Measurements from ENCODE around the gene TPM4. TPM values are rescaled to one million over a fixed set of nuclear protein-coding genes. Genes with fewer than 3 reads are reported as not detected.

The TPM4 gene
- polyA plus RNA-seq, 4 donors, result 135 to 238 (median 159) TPM

DNA sequence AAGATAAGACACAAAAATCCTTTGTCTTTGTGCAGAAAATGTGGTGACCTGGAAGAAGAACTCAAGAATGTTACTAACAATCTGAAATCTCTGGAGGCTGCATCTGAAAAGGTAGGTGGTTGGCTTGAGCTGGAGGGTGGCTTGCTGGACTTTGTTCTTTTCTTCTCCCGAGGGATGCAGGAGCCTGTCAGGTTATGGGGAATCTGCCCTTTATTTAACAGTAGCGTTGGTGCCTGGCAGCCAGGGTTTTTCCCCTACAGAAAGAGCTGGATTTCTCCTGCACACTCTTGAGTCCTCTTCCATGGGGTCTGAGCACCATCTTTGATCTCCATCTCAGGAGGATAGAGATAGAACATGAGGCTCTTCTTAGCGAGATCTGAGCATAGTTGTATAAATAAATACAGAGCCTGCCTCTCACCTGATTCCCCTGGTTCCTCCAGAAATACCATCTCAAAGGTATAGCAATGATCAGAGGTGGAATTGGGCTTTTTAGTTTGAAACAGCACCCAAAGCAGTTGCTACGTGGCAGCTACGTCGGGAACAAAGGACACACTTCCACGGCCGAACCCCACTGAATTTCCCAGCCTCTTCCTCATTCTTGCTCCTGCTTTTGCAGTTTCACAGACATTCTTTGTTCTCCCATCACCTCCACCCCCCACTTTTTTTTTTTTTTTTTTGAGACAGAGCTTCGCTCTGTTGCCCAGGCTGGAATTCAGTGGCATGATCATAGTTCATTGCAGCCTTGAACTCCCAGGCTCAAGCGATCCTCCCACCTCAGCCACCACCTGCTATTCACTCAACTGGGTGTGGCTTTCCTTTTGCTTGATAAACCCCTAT is 12.9 kb downstream of the TPM4 start:
- Histone ChIP-seq H3K4me3 (ENCODE audit: low read depth in 1 of 3, low read length in 3 of 3) (no peak overlapping the region), H3K4me1 (ENCODE audit: control insufficient read depth in 3 of 3, insufficient read depth in 2 of 3, low read depth in 1 of 3, low read length in 2 of 3) (peaks cover 0 to 30% (median 2%) of the 10 kb centered on the region in 3 donors), H3K27me3 (ENCODE audit: control insufficient read depth in 3 of 3, insufficient read depth in 3 of 3, low read length in 3 of 3) (no peaks in the 10 kb centered on the region), H3K9me3 (ENCODE audit: control insufficient read depth in 2 of 2, insufficient read depth in 1 of 2, low read depth in 1 of 2, low read length in 1 of 2) (no peaks in the 10 kb centered on the region), H3K27ac (ENCODE audit: low read depth in 1 of 3, low read length in 2 of 3) (peak overlapping the region; percentile 42 to 92 (median 78)), H3K36me3 (ENCODE audit: control insufficient read depth in 3 of 3, insufficient read depth in 2 of 3, low read depth in 1 of 3, low read length in 3 of 3) (peaks cover 17 to 98% (median 26%) of the 10 kb centered on the region in 3 donors)
- DNase-seq (peak; percentile 67 to 85), FAIRE-seq (no peak)
- WGBS, 3 donors, result 23 to 53% (median 35%) methylated on average over 10 of the region's 10 CpGs

DNA sequence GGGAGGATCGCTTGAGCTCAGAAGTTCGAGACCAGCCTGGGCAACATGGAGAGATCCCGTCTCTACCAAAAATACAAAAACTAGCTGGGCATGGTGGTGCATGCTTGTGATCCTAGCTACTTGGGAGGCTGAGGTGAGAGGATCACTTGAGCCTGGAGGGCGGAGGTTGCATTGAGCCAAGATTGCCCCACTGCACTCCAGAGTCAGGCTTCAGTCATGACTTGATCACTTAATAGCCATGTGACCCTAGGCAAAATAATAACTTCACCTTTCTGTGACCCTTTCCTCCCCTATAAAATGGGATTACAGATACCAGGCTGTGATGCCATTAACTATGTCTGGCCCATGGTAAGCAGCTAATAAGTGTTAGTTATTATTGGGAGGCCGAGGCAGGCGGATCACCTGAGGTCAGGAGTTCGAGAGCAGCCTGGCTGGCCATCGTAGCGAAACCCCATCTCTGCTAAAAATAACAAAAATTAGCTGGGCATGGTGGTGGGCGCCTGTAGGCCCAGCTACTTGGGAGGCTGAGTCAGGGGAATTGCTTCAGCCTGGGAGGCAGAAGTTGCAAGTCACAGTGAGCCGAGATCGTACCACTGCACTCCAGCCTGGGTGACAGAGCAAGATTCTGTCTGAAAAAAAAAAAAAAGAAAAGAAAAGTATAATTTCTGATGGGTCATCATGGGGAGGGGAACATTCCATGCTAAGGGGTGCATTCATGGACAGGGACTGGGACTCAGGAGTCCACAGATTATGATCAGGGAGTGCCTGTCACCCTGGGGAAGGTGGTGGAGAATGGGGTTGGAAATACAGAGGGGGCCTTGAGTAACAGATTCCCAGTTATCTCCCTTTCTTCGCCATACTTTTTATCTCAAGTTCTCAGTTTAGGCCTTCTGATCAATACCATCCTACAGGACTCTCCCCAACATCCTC is 15.5 kb downstream of the TPM4 start:
- no peak for DNase-seq
- WGBS, 3 donors, result 95 to 99% (median 96%) methylated on average over 13 of the region's 13 CpGs
- peaks cover 0 to 30% (median 0%) of the 10 kb centered on the region in 3 donors for H3K4me1 ChIP-seq (ENCODE audit: control insufficient read depth in 3 of 3, insufficient read depth in 2 of 3, low read depth in 1 of 3, low read length in 2 of 3)
- H3K27ac ChIP-seq (ENCODE audit: low read depth in 1 of 3, low read length in 2 of 3), result no peak overlapping the region
- no peak for FAIRE-seq
- no peak overlapping the region for H3K4me3 ChIP-seq (ENCODE audit: low read depth in 1 of 3, low read length in 3 of 3)
- H3K9me3 ChIP-seq (ENCODE audit: control insufficient read depth in 2 of 2, insufficient read depth in 1 of 2, low read depth in 1 of 2, low read length in 1 of 2), result no peaks in the 10 kb centered on the region
- H3K27me3 ChIP-seq (ENCODE audit: control insufficient read depth in 3 of 3, insufficient read depth in 3 of 3, low read length in 3 of 3), result no peaks in the 10 kb centered on the region
- peaks cover 21 to 95% (median 23%) of the 10 kb centered on the region in 3 donors for H3K36me3 ChIP-seq (ENCODE audit: control insufficient read depth in 3 of 3, insufficient read depth in 2 of 3, low read depth in 1 of 3, low read length in 3 of 3)

DNA sequence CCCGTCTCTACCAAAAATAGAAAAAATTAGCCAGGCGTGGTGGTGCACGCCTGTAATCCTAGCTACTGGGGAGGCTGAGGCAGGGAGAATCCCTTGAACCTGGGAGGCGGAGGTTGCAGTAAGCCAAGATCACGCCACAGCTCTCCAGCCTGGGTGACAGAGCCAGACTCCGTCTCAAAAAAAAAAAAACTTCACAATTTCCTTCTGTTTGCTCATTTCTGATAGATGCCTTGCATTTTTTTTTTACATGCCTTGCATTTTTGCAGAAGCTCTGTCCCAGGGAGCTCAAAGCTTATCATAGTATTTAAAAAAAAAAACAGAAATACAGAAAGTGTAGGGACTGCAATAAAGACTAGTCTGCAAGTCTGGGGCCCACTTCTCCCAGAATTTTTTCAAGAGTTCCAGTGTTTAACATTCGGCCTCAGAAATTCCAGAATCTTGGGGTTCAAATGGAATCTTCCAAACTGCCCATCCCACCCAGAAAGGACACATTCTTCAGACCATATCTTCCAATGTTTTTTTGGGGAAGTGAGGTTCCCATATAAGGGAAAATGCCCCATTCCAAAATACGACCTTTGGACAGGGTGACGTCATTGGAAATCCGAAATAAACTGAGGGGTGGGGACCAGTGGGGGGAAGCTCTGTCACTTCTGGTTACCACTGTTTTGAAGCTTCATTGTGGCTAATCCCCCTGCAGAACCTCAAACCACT is 18.2 kb downstream of the TPM4 start:
- Histone ChIP-seq H3K27ac (ENCODE audit: low read depth in 1 of 3, low read length in 2 of 3) (peak overlapping the region in 2 of 3 donors; percentile 9 to 61), H3K9me3 (ENCODE audit: control insufficient read depth in 2 of 2, insufficient read depth in 1 of 2, low read depth in 1 of 2, low read length in 1 of 2) (no peaks in the 10 kb centered on the region), H3K36me3 (ENCODE audit: control insufficient read depth in 3 of 3, insufficient read depth in 2 of 3, low read depth in 1 of 3, low read length in 3 of 3) (peaks cover 20 to 87% (median 27%) of the 10 kb centered on the region in 3 donors), H3K4me1 (ENCODE audit: control insufficient read depth in 3 of 3, insufficient read depth in 2 of 3, low read depth in 1 of 3, low read length in 2 of 3) (peaks cover 0 to 22% (median 0%) of the 10 kb centered on the region in 3 donors), H3K27me3 (ENCODE audit: control insufficient read depth in 3 of 3, insufficient read depth in 3 of 3, low read length in 3 of 3) (no peaks in the 10 kb centered on the region), H3K4me3 (ENCODE audit: low read depth in 1 of 3, low read length in 3 of 3) (no peak overlapping the region)
- DNase-seq (no peak), FAIRE-seq (no peak)
- WGBS, 3 donors, result 72 to 78% (median 73%) methylated on average over 10 of the region's 10 CpGs

DNA sequence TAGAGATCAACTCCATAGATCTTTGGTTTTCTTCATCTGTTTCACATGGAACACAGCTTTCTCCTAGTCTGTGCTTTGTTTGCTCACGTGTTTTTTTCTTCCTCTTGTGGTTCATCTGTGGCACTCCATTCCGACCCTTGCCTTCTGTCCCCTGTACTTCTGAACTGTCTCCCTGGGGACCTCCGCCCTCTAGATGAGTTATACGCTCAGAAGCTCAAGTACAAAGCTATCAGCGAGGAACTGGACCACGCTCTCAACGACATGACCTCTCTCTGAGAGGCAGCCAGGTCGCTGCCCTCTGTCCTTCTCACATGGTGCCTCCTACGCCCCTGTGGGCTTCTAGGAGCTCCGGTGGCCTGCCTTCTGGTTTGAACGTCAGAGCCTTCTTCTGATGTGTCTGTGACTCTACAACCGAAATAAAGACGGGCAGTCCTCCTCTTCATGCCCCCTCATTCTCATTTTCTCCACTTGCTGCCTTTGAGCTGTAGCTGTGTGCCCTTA is 18.8 kb downstream of the TPM4 start:
- 73 to 82% (median 81%) methylated on average over 13 of the region's 13 CpGs for WGBS, 3 donors
- no peak overlapping the region for H3K4me3 ChIP-seq (ENCODE audit: low read depth in 1 of 3, low read length in 3 of 3)
- H3K36me3 ChIP-seq (ENCODE audit: control insufficient read depth in 3 of 3, insufficient read depth in 2 of 3, low read depth in 1 of 3, low read length in 3 of 3), result peaks cover 20 to 80% (median 27%) of the 10 kb centered on the region in 3 donors
- peak overlapping the region; percentile 9 to 61 (median 25) for H3K27ac ChIP-seq (ENCODE audit: low read depth in 1 of 3, low read length in 2 of 3)
- no peaks in the 10 kb centered on the region for H3K27me3 ChIP-seq (ENCODE audit: control insufficient read depth in 3 of 3, insufficient read depth in 3 of 3, low read length in 3 of 3)
- H3K9me3 ChIP-seq (ENCODE audit: control insufficient read depth in 2 of 2, insufficient read depth in 1 of 2, low read depth in 1 of 2, low read length in 1 of 2), result no peaks in the 10 kb centered on the region
- DNase-seq, result no peak
- peaks cover 0 to 16% (median 0%) of the 10 kb centered on the region in 3 donors for H3K4me1 ChIP-seq (ENCODE audit: control insufficient read depth in 3 of 3, insufficient read depth in 2 of 3, low read depth in 1 of 3, low read length in 2 of 3)
- no peak for FAIRE-seq

DNA sequence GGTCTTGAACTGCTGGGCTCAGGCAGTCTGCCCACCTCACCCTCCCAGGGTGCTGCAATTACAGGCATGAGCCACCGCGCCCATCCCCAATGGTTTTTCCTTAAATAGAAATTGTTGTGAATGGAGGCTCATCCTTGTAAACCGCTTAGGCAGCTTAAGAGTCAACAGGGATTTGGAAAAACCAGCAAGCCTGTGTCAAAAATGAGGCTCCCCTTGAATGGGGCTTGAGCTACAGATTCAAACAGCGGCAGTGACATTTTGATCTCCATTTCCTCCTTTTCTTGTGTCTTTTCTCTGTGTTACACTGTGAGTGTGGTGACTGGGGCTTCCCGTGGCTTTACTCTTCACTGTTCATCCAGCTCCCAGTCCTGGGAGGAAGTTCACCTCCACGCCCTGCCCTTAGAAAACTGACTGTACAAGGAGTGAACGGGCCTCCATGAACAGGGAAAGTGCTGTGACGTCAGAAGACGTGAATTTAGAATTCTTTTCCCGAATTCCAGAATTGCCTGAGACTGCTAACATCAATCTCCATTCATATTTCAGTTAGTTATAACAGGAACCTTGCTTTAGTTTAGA is 20.1 kb downstream of the TPM4 start:
- H3K9me3 ChIP-seq (ENCODE audit: control insufficient read depth in 2 of 2, insufficient read depth in 1 of 2, low read depth in 1 of 2, low read length in 1 of 2), result no peaks in the 10 kb centered on the region
- no peak for DNase-seq
- peaks cover 25 to 76% (median 25%) of the 10 kb centered on the region in 3 donors for H3K36me3 ChIP-seq (ENCODE audit: control insufficient read depth in 3 of 3, insufficient read depth in 2 of 3, low read depth in 1 of 3, low read length in 3 of 3)
- H3K4me1 ChIP-seq (ENCODE audit: control insufficient read depth in 3 of 3, insufficient read depth in 2 of 3, low read depth in 1 of 3, low read length in 2 of 3), result peaks cover 0 to 16% (median 0%) of the 10 kb centered on the region in 3 donors
- peak overlapping the region in 1 of 3 donors; percentile 60 for H3K27ac ChIP-seq (ENCODE audit: low read depth in 1 of 3, low read length in 2 of 3)
- no peaks in the 10 kb centered on the region for H3K27me3 ChIP-seq (ENCODE audit: control insufficient read depth in 3 of 3, insufficient read depth in 3 of 3, low read length in 3 of 3)
- FAIRE-seq, result no peak
- 76 to 89% (median 80%) methylated on average over 10 of the region's 10 CpGs for WGBS, 3 donors
- H3K4me3 ChIP-seq (ENCODE audit: low read depth in 1 of 3, low read length in 3 of 3), result no peak overlapping the region

DNA sequence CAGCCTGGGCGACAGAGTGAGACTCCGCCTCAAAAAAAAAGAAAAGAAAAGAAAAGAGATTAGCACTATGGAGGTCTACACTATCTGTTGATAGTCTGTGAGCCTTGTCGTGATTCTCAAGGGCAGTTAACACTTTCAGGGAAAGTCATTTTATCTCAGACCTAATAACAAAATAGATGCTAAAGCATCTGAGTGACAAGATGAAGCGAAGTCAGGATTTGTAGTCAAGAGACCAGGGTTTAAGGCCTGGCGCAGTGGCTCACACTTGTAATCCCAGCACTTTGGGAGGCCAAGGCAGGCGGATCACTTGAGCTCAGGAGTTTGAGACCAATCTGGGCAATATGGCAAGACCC is 22.1 kb downstream of the TPM4 start:
- DNase-seq (no peak), FAIRE-seq (no peak)
- H3K36me3 ChIP-seq (ENCODE audit: control insufficient read depth in 3 of 3, insufficient read depth in 2 of 3, low read depth in 1 of 3, low read length in 3 of 3), result peaks cover 20 to 67% (median 22%) of the 10 kb centered on the region in 3 donors
- H3K4me3 ChIP-seq (ENCODE audit: low read depth in 1 of 3, low read length in 3 of 3), result no peak overlapping the region
- peaks cover 0 to 16% (median 0%) of the 10 kb centered on the region in 3 donors for H3K4me1 ChIP-seq (ENCODE audit: control insufficient read depth in 3 of 3, insufficient read depth in 2 of 3, low read depth in 1 of 3, low read length in 2 of 3)
- no peaks in the 10 kb centered on the region for H3K9me3 ChIP-seq (ENCODE audit: control insufficient read depth in 2 of 2, insufficient read depth in 1 of 2, low read depth in 1 of 2, low read length in 1 of 2)
- 64 to 82% (median 73%) methylated on average over 6 of the region's 6 CpGs for WGBS, 3 donors
- H3K27me3 ChIP-seq (ENCODE audit: control insufficient read depth in 3 of 3, insufficient read depth in 3 of 3, low read length in 3 of 3), result no peaks in the 10 kb centered on the region
- peak overlapping the region; percentile 14 to 71 (median 70) for H3K27ac ChIP-seq (ENCODE audit: low read depth in 1 of 3, low read length in 2 of 3)

DNA sequence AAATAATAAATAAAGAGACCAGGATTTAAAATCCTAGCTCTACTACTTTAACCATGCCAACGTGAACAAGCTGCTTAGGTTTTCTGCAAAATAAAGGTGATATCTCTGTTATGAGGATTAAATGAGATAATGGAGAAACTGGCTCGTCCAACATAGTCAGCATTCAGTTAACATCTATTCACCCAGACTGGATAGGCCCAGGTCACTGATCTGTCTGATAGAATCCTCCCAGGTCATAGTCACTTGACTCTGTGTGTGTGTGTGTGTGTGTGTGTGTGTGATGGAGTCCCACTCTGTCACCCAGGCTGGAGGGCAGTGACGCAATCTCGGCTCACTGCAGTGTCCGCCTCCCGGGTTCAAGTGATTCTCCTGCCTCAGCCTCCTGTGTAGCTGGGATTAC is 22.5 kb downstream of the TPM4 start:
- Histone ChIP-seq H3K27ac (ENCODE audit: low read depth in 1 of 3, low read length in 2 of 3) (no peak overlapping the region), H3K27me3 (ENCODE audit: control insufficient read depth in 3 of 3, insufficient read depth in 3 of 3, low read length in 3 of 3) (no peaks in the 10 kb centered on the region), H3K36me3 (ENCODE audit: control insufficient read depth in 3 of 3, insufficient read depth in 2 of 3, low read depth in 1 of 3, low read length in 3 of 3) (peaks cover 19 to 67% (median 21%) of the 10 kb centered on the region in 3 donors), H3K4me3 (ENCODE audit: low read depth in 1 of 3, low read length in 3 of 3) (no peak overlapping the region), H3K9me3 (ENCODE audit: control insufficient read depth in 2 of 2, insufficient read depth in 1 of 2, low read depth in 1 of 2, low read length in 1 of 2) (no peaks in the 10 kb centered on the region), H3K4me1 (ENCODE audit: control insufficient read depth in 3 of 3, insufficient read depth in 2 of 3, low read depth in 1 of 3, low read length in 2 of 3) (peaks cover 0 to 12% (median 0%) of the 10 kb centered on the region in 3 donors)
- DNase-seq (no peak), FAIRE-seq (no peak)
- WGBS, 3 donors, result 94 to 95% (median 95%) methylated on average over 6 of the region's 6 CpGs

Measured in small intestine (tissue), 7 donors.